PFSK-1 (cell line): Measurements from ENCODE around the gene HNRNPA3.

ENCODE experiments used
- FOXP2 ChIP-seq: optimal IDR thresholded peaks from 2 replicates; pipeline ENCODE3; 2011; ENCODE audit warnings: borderline replicate concordance, control low read depth, inconsistent platforms; ENCODE audit not compliant: insufficient read depth; ENCODE audit errors: extremely low read length, extremely low read depth
- POLR2AphosphoS5 ChIP-seq: IDR thresholded peaks from 2 replicates; pipeline ENCODE4 v1.6.1; 2012; ENCODE audit warnings: low read depth, mild to moderate bottlenecking, control low read depth, low read length, moderate library complexity
- REST ChIP-seq, 2 experiments: IDR thresholded peaks; 2 replicates each; pipeline versions ENCODE4 v1.6.1 to v1.8.0; 2011 to 2012; ENCODE audit warnings: low read depth in 2 of 2, low read length in 2 of 2, control low read depth in 1 of 2, inconsistent platforms in 1 of 2, mild to moderate bottlenecking in 1 of 2, moderate library complexity in 1 of 2; ENCODE audit not compliant: insufficient read depth in 1 of 2
- SIN3A ChIP-seq: IDR thresholded peaks from 2 replicates; pipeline ENCODE4 v1.6.1; 2012; ENCODE audit warnings: mild to moderate bottlenecking, low read length, moderate library complexity, borderline replicate concordance; ENCODE audit not compliant: insufficient read depth
- TAF1 ChIP-seq: IDR thresholded peaks from 2 replicates; pipeline ENCODE4 v1.6.1; 2012; ENCODE audit warnings: low read length, control low read depth, borderline replicate concordance; ENCODE audit not compliant: insufficient read depth

GRCh38 chr2:177221534-177221933 is 8.9 kb downstream of the HNRNPA3 start:
- TF ChIP-seq REST (IDR thresholded peaks at IDR 0.05; ENCODE audit: insufficient read depth in 1 of 2, low read depth in 2 of 2, low read length in 2 of 2) (no peak), POLR2AphosphoS5 (0 out of 2 replicates have a peak, but pooled peaks have one; percentile 0), TAF1 (no peak), SIN3A (no peak), FOXP2 (no peak)
